H1 (cell line): ENCODE data around the gene OPCML. TPM values are rescaled to one million over a fixed set of nuclear protein-coding genes. Genes with fewer than 3 reads are reported as not detected.

Experiments
- HDAC2 ChIP-seq, 2 experiments: fragments of 300-600 bp in 1 of 2; sonication (generic) in 1 of 2; IDR thresholded peaks; 2 replicates each; pipeline ENCODE4 v1.6.1; 2011 to 2012; ENCODE audit warnings: low read depth in 2 of 2, low read length in 2 of 2, mild to moderate bottlenecking in 2 of 2, moderate library complexity in 2 of 2, borderline replicate concordance in 1 of 2, inconsistent platforms in 1 of 2
- NRF1 ChIP-seq: IDR thresholded peaks from 2 replicates; pipeline ENCODE4 v1.6.1; 2011; ENCODE audit warnings: mild to moderate bottlenecking, low read depth, low read length, improper control_type of control experiment
- RXRA ChIP-seq: IDR thresholded peaks from 2 replicates; pipeline ENCODE4 v1.6.1; 2011; ENCODE audit warnings: low read depth, mild to moderate bottlenecking, low read length, moderate library complexity; ENCODE audit not compliant: insufficient read depth
- SP1 ChIP-seq: IDR thresholded peaks from 2 replicates; pipeline ENCODE4 v1.6.1; 2011; ENCODE audit warnings: low read depth, low read length
- SP2 ChIP-seq: IDR thresholded peaks from 2 replicates; pipeline ENCODE4 v1.6.1; 2012; ENCODE audit warnings: mild to moderate bottlenecking, low read length, inconsistent platforms
- TAF7 ChIP-seq: optimal IDR thresholded peaks from 2 replicates; pipeline ENCODE3; 2011; ENCODE audit warnings: low read depth, mild to moderate bottlenecking, inconsistent platforms, low read length, moderate library complexity, borderline replicate concordance
- polyA plus RNA-seq, 7 experiments: library from polyadenylated mRNA; depleted of rRNA in 3 of 7; stranded (reverse) in 5 of 7; unstranded in 2 of 7; fragments of >200 nt in 5 of 7; fragments of 200-250 nt in 2 of 7; gene quantifications; 1 replicate in 5 of 7; 2 replicates in 1 of 7; 4 replicates in 1 of 7; pipeline versions ENCODE4 v1.2.1 to v1.2.3, GENCODE V29; 2011 to 2013; ENCODE audit warnings: missing spikeins in 2 of 7, mixed read lengths in 2 of 7
- total RNA-seq: library from RNA; stranded (reverse); fragmentation: NEBNext Ultra II Directional; extraction: Animal tissue kit (Norgen Biotek cat#: 25700); gene quantifications from 2 replicates; pipeline ENCODE4 v1.2.1, GENCODE V29; 2021

OPCML gene
- total and polyA plus RNA-seq, 2 of the 8 experiments (the other 6 are each of a cell fraction or from before 2014, with no cell fraction given) = 2.3 to 3.1 TPM

DNA sequence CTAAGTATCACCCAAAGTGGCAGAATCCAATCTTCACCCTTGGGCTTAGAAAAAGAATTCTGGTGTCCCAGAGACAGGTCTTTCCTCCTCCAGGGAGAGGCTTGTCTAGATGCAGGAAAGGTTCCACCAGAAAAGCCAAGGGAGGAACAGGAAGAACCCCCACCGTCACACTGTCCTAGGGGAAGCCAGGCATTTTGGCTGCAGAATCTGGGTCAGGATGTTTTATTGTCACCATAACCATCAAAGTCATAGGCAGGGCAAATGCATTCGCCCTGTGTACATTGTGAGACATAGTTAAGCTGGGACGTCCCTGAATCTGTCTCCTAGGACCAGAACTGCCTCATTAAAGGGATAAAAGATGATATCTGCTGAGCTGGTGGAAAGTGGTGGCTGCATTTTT, 590.5 kb downstream of the OPCML start (continued):
- TF ChIP-seq SP2 (no peak), TAF7 (no peak), NRF1 (no peak), HDAC2 (IDR thresholded peaks at IDR 0.05; ENCODE audit: borderline replicate concordance in 1 of 2, low read depth in 2 of 2, low read length in 2 of 2) (no peak), RXRA (no peak), SP1 (no peak)
